Right lung (tissue), 10 donors: ENCODE results near the gene HBE1. TPM values are rescaled to one million over a fixed set of nuclear protein-coding genes. Genes with fewer than 3 reads are reported as not detected.
"Not testable (repeated sequence)": the region's sequence is repeated elsewhere in the genome, so short reads cannot be mapped to it uniquely, and the experiment has no call there.

ENCODE experiments used
- DNase-seq, 2 donors: peaks; one replicate each; pipeline ENCODE4 v3.0.0-alpha.2; 2013
- long read RNA-seq, 8 donors: transcript quantifications; one replicate each; lab custom pipeline, GENCODE V29; 2026
- polyA plus RNA-seq, 5 donors: library from polyadenylated mRNA; unstranded; fragments of 120-200 nt; gene quantifications; one replicate each; pipeline versions ENCODE4 v1.2.1 to v1.2.3, GENCODE V29; 2013; ENCODE audit warnings: inconsistent platforms in 1 of 5, low replicate concordance in 1 of 5; ENCODE audit not compliant: insufficient read length in 5 of 5, insufficient read depth in 1 of 5

Gene HBE1
- polyA plus RNA-seq: 10 to 100 TPM in 3 of 5 donors, 1 to 10 TPM in 2; 6.2 to 50.3 (median 10.6) TPM
- long read RNA-seq, donor 1, transcript HBE1-203 (3 exons, 616 nt): major isoform, 23 of 23 reads
- long read RNA-seq, donor 1, partial matches to known transcripts: 0 of 23 reads
- long read RNA-seq, donor 1, other reads (novel, unspliced or antisense): 0 of 23 reads
- long read RNA-seq, donor 2, transcript HBE1-203 (3 exons, 616 nt): major isoform, 12 of 12 reads
- long read RNA-seq, donor 2, partial matches to known transcripts: 0 of 12 reads
- long read RNA-seq, donor 2, other reads (novel, unspliced or antisense): 0 of 12 reads
- long read RNA-seq, donor 3, transcript HBE1-203 (3 exons, 616 nt): major isoform, 27 of 33 reads
- long read RNA-seq, donor 3, partial matches to known transcripts: 6 of 33 reads
- long read RNA-seq, donor 3, other reads (novel, unspliced or antisense): 0 of 33 reads
- long read RNA-seq, donor 4, transcript HBE1-203 (3 exons, 616 nt): major isoform, 7 of 7 reads
- long read RNA-seq, donor 4, partial matches to known transcripts: 0 of 7 reads
- long read RNA-seq, donor 4, other reads (novel, unspliced or antisense): 0 of 7 reads
- long read RNA-seq, donor 5, transcript HBE1-203 (3 exons, 616 nt): major isoform, 104 of 114 reads
- long read RNA-seq, donor 5, partial matches to known transcripts: 10 of 114 reads
- long read RNA-seq, donor 5, other reads (novel, unspliced or antisense): 0 of 114 reads
- long read RNA-seq, donor 6, transcript HBE1-203 (3 exons, 616 nt): major isoform, 17 of 17 reads
- long read RNA-seq, donor 6, partial matches to known transcripts: 0 of 17 reads
- long read RNA-seq, donor 6, other reads (novel, unspliced or antisense): 0 of 17 reads
- long read RNA-seq, donor 7, partial matches to known transcripts: 0 of 4 reads
- long read RNA-seq, donor 7, other reads (novel, unspliced or antisense): 0 of 4 reads
- long read RNA-seq, donor 8, transcript HBE1-203 (3 exons, 616 nt): major isoform, 25 of 25 reads
- long read RNA-seq, donor 8, partial matches to known transcripts: 0 of 25 reads
- long read RNA-seq, donor 8, other reads (novel, unspliced or antisense): 0 of 25 reads

GRCh38 chr11:5269715-5270147, at the start of gene HBE1:
TSS of gene HBE1 (minus strand) at chr11:5269945. CDS start at chr11:5269890, 55 bp downstream.
- no peak for DNase-seq

- no peak for DNase-seq
Observed at GRCh38 chr11:5317292-5317691, 47.5 kb upstream of the HBE1 start.

- DNase-seq: not testable (repeated sequence)
Observed at GRCh38 chr11:5313326-5314023, 43.7 kb upstream of the HBE1 start.

DNA sequence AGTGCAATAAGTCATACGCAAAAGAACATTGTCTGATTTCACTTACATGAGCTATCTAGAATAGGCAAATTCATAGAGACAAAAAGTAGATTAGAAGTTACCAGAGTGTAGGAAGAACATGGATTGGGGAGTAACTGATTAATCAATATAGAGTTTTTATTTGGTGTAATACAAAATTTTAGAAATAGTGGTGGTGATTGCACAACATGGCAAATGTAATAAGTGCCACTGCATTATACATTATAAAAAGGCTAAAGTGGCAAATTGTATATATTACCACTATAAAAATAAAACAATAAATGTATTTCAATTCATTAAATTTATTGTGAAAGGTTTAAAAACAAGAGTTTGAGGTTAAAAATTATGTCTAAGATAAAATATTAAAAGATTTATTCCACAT, 40.7 kb upstream of the HBE1 start:
- DNase-seq: no peak

DNA sequence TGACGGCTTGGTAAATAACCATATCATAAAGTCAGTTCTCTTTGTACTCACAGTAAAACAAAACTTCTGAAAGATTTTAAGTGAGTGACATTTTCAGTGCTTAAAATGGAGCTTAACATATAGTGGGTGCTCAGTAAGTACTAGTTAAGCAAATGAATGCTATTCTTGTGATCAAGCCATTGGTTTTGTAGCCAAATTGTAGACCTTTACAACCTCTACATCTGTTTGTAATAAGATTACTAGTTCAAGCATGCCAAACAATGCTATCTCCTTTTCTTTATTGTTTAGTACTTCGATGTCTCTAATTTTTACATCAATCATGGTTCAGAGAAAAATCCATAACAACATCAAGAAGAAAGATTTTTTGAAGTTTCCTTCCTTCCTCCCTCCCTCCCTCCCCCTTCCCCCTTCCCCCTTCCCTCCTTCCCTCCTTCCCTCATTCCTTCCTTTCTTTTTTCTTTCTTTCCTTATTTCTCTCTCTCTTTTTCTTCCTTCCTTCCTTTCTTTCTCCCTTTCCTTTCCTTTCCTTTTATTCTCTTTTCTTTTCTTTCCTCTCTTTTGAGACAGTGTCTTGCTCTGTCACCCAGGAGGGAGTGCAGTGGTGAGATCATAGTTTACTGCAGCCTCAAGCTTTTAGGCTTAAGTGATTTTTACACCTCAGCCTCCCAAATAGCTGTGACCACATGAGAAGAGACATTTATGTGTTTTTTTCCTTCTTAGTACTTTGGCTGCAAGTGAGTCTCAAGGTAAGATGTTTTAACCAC, 37.7 kb upstream of the HBE1 start:
- DNase-seq: no peak

DNA sequence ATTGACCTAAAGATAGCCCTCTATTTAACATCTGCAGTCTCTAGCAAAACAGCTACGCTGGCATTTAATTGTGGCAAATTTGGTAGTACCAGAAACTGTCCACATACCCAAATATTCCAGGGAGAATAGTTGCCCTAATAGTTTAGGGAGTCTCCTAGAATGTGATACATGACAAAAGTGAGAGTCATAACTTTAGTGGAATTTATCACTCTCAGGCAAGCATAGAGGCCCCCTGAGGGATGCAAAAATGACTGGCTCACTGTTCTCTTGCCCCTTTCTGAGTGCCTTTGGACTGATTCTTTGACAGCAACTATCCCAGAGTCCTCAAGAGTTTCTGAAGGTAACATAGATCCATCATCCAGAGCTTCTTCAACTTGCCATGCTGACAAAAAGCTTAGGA, 34.3 kb upstream of the HBE1 start:
- DNase-seq: no peak

GRCh38 chr11:5303626-5304025, 33.9 kb upstream of the HBE1 start:
- DNase-seq: no peak

DNA sequence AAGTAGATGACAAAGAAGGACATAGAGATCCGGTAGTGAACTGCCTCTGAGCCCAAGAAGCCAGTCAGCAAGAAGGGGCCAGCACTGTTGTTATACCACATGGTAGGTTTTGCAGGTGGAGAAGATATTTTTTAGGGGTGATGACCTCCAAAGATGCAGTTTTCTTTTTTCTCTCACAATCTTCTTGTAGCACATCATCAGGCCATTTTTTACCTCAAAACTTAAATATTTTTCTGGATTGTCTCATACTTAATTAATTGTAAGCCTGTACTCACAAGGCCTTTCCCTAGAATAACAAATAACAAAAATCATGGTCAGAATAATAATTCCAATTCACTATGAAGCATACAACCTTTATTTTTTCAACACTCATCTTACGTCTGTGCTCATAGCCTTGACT, 32.1 kb upstream of the HBE1 start, which contains the start of gene OR51B4:
Gene OR51B4, minus strand, starts transcription at position 101 of the 400 bp plus-strand sequence. Its CDS starts 0 bp downstream, at position 101.
- no peak for DNase-seq

- no peak for DNase-seq
Observed at GRCh38 chr11:5300251-5300650, 30.5 kb upstream of the HBE1 start.

- no peak for DNase-seq
Observed at GRCh38 chr11:5298451-5298850, 28.7 kb upstream of the HBE1 start.

GRCh38 chr11:5297721-5298323, 28.1 kb upstream of the HBE1 start:
- DNase-seq: peak in 1 of 2 donors; percentile 6

DNA sequence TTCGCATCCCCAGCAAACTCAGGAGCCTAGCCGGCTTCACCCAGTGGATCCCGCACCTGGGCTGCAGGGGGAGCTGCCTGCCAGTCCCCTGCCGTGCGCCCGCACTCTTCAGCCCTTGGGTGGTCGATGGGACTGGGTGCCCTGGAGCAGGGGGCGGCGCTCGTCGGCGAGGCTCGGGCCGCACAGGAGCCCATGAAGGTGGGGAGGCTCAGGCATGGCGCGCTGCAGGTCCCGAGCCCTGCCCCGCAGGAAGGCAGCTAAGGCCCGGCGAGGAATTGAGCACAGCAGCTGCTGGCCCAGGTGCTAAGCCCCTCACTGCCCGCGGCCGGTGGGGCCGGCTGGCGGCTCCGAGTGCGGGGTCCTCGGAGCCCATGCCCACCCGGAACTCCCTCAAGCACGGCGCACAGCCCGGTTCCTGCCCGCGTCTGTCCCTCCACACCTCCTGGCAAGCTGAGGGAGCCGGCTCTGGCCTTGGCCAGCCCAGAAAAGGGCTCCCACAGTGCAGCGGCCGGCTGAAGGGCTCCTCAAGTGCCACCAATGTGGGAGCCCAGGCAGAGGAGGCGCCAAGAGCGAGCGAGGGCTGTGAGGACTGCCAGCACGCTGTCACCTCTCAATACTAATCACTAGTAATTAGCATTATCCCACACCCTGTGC, 24.7 kb upstream of the HBE1 start:
- DNase-seq: not testable (repeated sequence)

GRCh38 chr11:5293028-5293427, 23.3 kb upstream of the HBE1 start:
- DNase-seq: no peak

DNA sequence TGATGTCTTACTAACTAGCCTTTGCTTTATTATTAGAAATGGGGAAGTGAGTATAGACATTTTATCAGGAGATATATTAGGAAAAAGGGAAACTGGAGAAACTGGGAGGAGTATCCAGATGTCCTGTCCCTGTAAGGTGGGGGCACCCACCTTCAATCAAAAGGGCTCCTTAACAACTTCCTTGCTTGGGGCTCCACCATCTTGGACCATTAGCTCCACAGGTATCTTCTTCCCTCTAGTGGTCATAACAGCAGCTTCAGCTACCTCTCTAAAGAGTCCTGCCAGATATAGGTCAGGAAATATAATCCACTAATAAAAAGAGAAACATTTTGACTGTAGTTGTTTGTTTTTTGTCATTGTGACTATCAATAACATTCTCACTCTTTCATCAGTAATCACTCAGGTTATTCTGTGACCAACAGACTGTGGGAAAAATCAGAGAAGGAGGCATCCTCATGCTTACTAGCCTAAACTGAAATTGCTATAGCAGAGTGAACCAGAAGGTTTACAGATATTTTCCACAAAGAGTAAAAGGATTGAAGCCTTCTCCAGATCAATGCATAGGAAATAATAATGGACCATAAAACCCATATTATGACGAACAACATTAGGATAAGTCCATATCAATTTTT, 21.6 kb upstream of the HBE1 start:
- DNase-seq: no peak

DNA sequence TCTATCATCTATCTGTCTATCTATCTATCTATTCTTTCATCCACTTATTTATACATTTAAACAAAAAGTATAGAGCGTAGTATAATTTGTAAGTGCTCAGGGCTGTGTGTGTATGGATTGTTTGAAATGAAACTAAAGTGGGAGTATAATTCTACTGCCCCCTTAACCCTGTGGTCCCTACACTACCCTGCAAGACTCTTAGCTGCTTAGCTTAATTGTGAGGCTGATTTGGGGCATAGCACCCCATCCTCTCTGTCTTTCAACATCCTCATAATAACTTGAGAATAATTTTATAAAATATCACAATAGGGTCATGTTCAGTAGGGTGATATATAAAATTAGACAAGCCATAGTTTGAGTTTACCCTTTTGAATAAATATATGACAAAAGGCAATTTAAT, 20.4 kb upstream of the HBE1 start:
- no peak for DNase-seq

DNA sequence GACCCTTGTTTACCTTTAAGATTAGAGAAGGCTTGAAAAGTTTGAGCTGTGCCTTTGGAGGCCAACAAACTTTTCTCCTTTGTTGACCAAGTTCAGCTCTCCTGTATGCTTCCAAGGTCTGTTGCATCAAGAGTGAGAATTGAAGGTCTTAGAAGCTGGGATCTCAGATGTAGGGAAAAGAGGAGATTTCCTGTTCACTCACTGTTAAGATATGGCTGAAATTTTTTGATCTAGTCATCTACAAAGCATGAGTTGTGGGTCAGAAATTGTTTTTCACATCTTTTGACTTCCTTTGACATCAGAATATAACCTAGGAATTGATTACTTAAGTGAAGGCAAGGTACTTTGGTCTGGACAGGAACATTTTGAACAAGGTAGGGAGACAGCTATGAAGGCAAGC, 20.0 kb upstream of the HBE1 start:
- no peak for DNase-seq

- DNase-seq: no peak
Observed at GRCh38 chr11:5288906-5289550, 19.3 kb upstream of the HBE1 start.

DNA sequence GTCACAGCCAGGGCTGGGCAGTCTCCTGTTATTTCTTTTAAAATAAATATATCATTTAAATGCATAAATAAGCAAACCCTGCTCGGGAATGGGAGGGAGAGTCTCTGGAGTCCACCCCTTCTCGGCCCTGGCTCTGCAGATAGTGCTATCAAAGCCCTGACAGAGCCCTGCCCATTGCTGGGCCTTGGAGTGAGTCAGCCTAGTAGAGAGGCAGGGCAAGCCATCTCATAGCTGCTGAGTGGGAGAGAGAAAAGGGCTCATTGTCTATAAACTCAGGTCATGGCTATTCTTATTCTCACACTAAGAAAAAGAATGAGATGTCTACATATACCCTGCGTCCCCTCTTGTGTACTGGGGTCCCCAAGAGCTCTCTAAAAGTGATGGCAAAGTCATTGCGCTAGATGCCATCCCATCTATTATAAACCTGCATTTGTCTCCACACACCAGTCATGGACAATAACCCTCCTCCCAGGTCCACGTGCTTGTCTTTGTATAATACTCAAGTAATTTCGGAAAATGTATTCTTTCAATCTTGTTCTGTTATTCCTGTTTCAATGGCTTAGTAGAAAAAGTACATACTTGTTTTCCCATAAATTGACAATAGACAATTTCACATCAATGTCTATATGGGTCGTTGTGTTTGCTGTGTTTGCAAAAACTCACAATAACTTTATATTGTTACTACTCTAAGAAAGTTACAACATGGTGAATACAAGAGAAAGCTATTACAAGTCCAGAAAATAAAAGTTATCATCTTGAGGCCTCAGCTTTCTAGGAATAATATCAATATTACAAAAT, 18.6 kb upstream of the HBE1 start:
- DNase-seq: no peak
